Fibroblast of mammary gland (primary cell): Measurements from ENCODE around the gene NTRK2.

Experiments
- DNase-seq: peaks from one replicate; pipeline ENCODE4 v3.0.0-alpha.2; 2010; ENCODE audit warnings: low read depth
- H3K4me3 ChIP-seq: 2 replicates; pipeline ENCODE4 v1.5.1; 2011; ENCODE audit warnings: low read depth, mild to moderate bottlenecking, low read length, moderate library complexity; ENCODE audit not compliant: control insufficient read depth
- CTCF ChIP-seq: conservative IDR thresholded peaks from 2 replicates; pipeline ENCODE4 v1.5.1; 2011; ENCODE audit warnings: low read depth, low read length, inconsistent platforms; ENCODE audit not compliant: control insufficient read depth, insufficient read depth

The NTRK2 gene

GRCh38 chr9:84822589-84823233 is 153.2 kb downstream of the NTRK2 start:
- H3K4me3 ChIP-seq = no peak overlapping the region
- TF ChIP-seq CTCF = no peak
- no peak for DNase-seq

- H3K4me3 ChIP-seq = no peak overlapping the region
- DNase-seq = no peak
- TF ChIP-seq CTCF = no peak
Measured at GRCh38 chr9:84823421-84824271, 154.1 kb downstream of the NTRK2 start.

GRCh38 chr9:84827216-84827765 is 157.8 kb downstream of the NTRK2 start:
- H3K4me3 ChIP-seq = no peak overlapping the region
- DNase-seq = no peak
- TF ChIP-seq CTCF = no peak

- H3K4me3 ChIP-seq = no peak overlapping the region
- TF ChIP-seq CTCF = no peak
- DNase-seq = no peak
Measured at GRCh38 chr9:84828046-84828445, 158.5 kb downstream of the NTRK2 start.

GRCh38 chr9:84829471-84829870 is 159.9 kb downstream of the NTRK2 start:
- H3K4me3 ChIP-seq = no peak overlapping the region
- TF ChIP-seq CTCF = no peak

GRCh38 chr9:84829997-84830696 is 160.6 kb downstream of the NTRK2 start:
- no peak for TF ChIP-seq CTCF
- no peak for DNase-seq

More at GRCh38 chr9:84829471-84829870, 159.9 kb downstream of the NTRK2 start:
- DNase-seq = no peak

More at GRCh38 chr9:84829997-84830696, 160.6 kb downstream of the NTRK2 start:
- no peak overlapping the region for H3K4me3 ChIP-seq
